PC-3 (cell line): Measurements from ENCODE around the gene SERINC4.

ENCODE experiments used
- CTCF ChIP-seq: fragments of 300-600 bp; sonication (generic); conservative IDR thresholded peaks from 2 replicates; pipeline ENCODE4 v1.5.1; 2017; ENCODE audit warnings: antibody characterized with exemption, low read depth, mild to moderate bottlenecking, low read length
- EZH2 ChIP-seq: fragments of 300-600 bp; sonication (generic); IDR thresholded peaks from one replicate; pipeline ENCODE4 v1.6.1; 2017; ENCODE audit warnings: antibody characterized with exemption, mild to moderate bottlenecking, low read length; ENCODE audit not compliant: unreplicated experiment
- EZH2phosphoT487 ChIP-seq: fragments of 300-600 bp; sonication (generic); IDR thresholded peaks from 2 replicates; pipeline ENCODE4 v1.6.1; 2018; ENCODE audit warnings: mild to moderate bottlenecking, antibody characterized with exemption, low read length, borderline replicate concordance

- TF ChIP-seq CTCF = no peak
- TF ChIP-seq EZH2 = no peak
- no peak for TF ChIP-seq EZH2phosphoT487
Measured at GRCh38 chr15:43763819-43764446, 36.1 kb downstream of the SERINC4 start.
